H9 (cell line): ENCODE results near the gene SPEF2. TPM values are rescaled to one million over a fixed set of nuclear protein-coding genes. Genes with fewer than 3 reads are reported as not detected.

Source experiments
- DNase-seq: peaks from one replicate; pipeline ENCODE4 v3.0.0-alpha.2; 2017
- H2AFZ ChIP-seq: one replicate; pipeline ENCODE4 v1.6.1; 2013; ENCODE audit warnings: mild to moderate bottlenecking, low read length, control low read depth, moderate library complexity
- H2AK5ac ChIP-seq: 2 replicates; pipeline ENCODE4 v1.6.1; 2013; ENCODE audit warnings: low read length, control low read depth, mixed read lengths; ENCODE audit not compliant: insufficient read length
- H2BK120ac ChIP-seq: one replicate; pipeline ENCODE4 v1.6.1; 2013; ENCODE audit warnings: low read depth, mild to moderate bottlenecking, low read length, control low read depth, inconsistent platforms; ENCODE audit not compliant: poor library complexity, severe bottlenecking
- H2BK12ac ChIP-seq: 2 replicates; pipeline ENCODE4 v1.6.1; 2013; ENCODE audit warnings: low read length, control low read depth, mixed read lengths, low read depth; ENCODE audit not compliant: insufficient read length
- H2BK15ac ChIP-seq: 2 replicates; pipeline ENCODE4 v1.6.1; 2013; ENCODE audit warnings: low read depth, low read length, control low read depth
- H2BK20ac ChIP-seq: one replicate; pipeline ENCODE4 v1.6.1; 2013; ENCODE audit warnings: low read depth, mild to moderate bottlenecking, low read length, control low read depth, inconsistent platforms; ENCODE audit not compliant: poor library complexity, severe bottlenecking
- H2BK5ac ChIP-seq: 2 replicates; pipeline ENCODE4 v1.6.1; 2013; ENCODE audit warnings: low read length, control low read depth, mixed read lengths; ENCODE audit not compliant: insufficient read length
- H3K14ac ChIP-seq: 2 replicates; pipeline ENCODE4 v1.6.1; 2013; ENCODE audit warnings: low read length, control low read depth; ENCODE audit not compliant: insufficient read depth
- H3K18ac ChIP-seq: 2 replicates; pipeline ENCODE4 v1.6.1; 2013; ENCODE audit warnings: low read depth, mild to moderate bottlenecking, mixed read lengths, low read length, control low read depth; ENCODE audit not compliant: insufficient read length
- H3K23ac ChIP-seq: 2 replicates; pipeline ENCODE4 v1.6.1; 2013; ENCODE audit warnings: low read length, control low read depth, mixed read lengths, low read depth; ENCODE audit not compliant: insufficient read length
- H3K23me2 ChIP-seq: 2 replicates; pipeline ENCODE4 v1.6.1; 2013; ENCODE audit warnings: low read depth, mild to moderate bottlenecking, mixed read lengths, low read length, control low read depth; ENCODE audit not compliant: insufficient read length, poor library complexity, severe bottlenecking
- H3K27ac ChIP-seq: 2 replicates; pipeline ENCODE4 v1.5.1; 2013; ENCODE audit warnings: low read length, control low read depth, mixed read lengths, low read depth; ENCODE audit not compliant: insufficient read length
- H3K27me3 ChIP-seq: 2 replicates; pipeline ENCODE4 v1.6.1; 2013; ENCODE audit warnings: low read length, control low read depth, inconsistent platforms; ENCODE audit not compliant: insufficient read depth
- H3K4ac ChIP-seq: 2 replicates; pipeline ENCODE4 v1.6.1; 2013; ENCODE audit warnings: low read depth, mild to moderate bottlenecking, control low read depth, inconsistent platforms, low read length, moderate library complexity
- H3K4me1 ChIP-seq: 2 replicates; pipeline ENCODE4 v1.6.1; 2013; ENCODE audit warnings: low read length, control low read depth, inconsistent platforms; ENCODE audit not compliant: insufficient read depth
- H3K4me2 ChIP-seq: 2 replicates; pipeline ENCODE4 v1.6.1; 2013; ENCODE audit warnings: low read length, control low read depth, mixed read lengths; ENCODE audit not compliant: insufficient read length, insufficient read depth
- H3K56ac ChIP-seq: 2 replicates; pipeline ENCODE4 v1.6.1; 2013; ENCODE audit warnings: low read depth, mild to moderate bottlenecking, mixed read lengths, low read length, control low read depth; ENCODE audit not compliant: insufficient read length
- H3K79me1 ChIP-seq: 2 replicates; pipeline ENCODE4 v1.6.1; 2013; ENCODE audit warnings: low read depth, mild to moderate bottlenecking, moderate library complexity, low read length, control low read depth, inconsistent platforms; ENCODE audit not compliant: insufficient read depth, poor library complexity, severe bottlenecking
- H3K79me2 ChIP-seq: 2 replicates; pipeline ENCODE4 v1.6.1; 2013; ENCODE audit warnings: low read length, control low read depth, inconsistent platforms; ENCODE audit not compliant: insufficient read depth
- H3K9ac ChIP-seq: 2 replicates; pipeline ENCODE4 v1.6.1; 2013; ENCODE audit warnings: low read length, control low read depth, mixed read lengths; ENCODE audit not compliant: insufficient read length; ENCODE audit errors: extremely low read depth
- H3K9me3 ChIP-seq: one replicate; pipeline ENCODE4 v1.6.1; 2013; ENCODE audit warnings: low read depth, low read length, inconsistent platforms; ENCODE audit not compliant: control insufficient read depth
- H3T11ph ChIP-seq: one replicate; pipeline ENCODE4 v1.6.1; 2013; ENCODE audit warnings: mild to moderate bottlenecking, low read length, control low read depth, inconsistent platforms
- H4K20me1 ChIP-seq: one replicate; pipeline ENCODE4 v1.6.1; 2013; ENCODE audit not compliant: control insufficient read depth, insufficient read length, insufficient read depth
- H4K5ac ChIP-seq: 2 replicates; pipeline ENCODE4 v1.6.1; 2013; ENCODE audit warnings: low read depth, mild to moderate bottlenecking, mixed read lengths, low read length, control low read depth; ENCODE audit not compliant: insufficient read length
- H4K8ac ChIP-seq: replicated peaks from 2 replicates; pipeline ENCODE4 v1.6.1; 2013; ENCODE audit warnings: low read length, control low read depth, mixed read lengths, low read depth; ENCODE audit not compliant: insufficient read length
- H4K91ac ChIP-seq: 2 replicates; pipeline ENCODE4 v1.6.1; 2013; ENCODE audit warnings: low read depth, mild to moderate bottlenecking, moderate library complexity, mixed read lengths, low read length, control low read depth; ENCODE audit not compliant: insufficient read length
- H3K27ac Mint-ChIP-seq, 3 experiments: 2 replicates in 2 of 3; 3 replicates in 1 of 3; pipeline ENCODE4 v1.8.0; 2020 to 2021; ENCODE audit warnings: mixed read lengths in 3 of 3, mild to moderate bottlenecking in 1 of 3, moderate library complexity in 1 of 3
- H3K27me3 Mint-ChIP-seq: 2 replicates; pipeline ENCODE4 v1.8.0; 2021; ENCODE audit warnings: low read depth, mild to moderate bottlenecking, moderate library complexity, mixed read lengths
- H3K36me3 Mint-ChIP-seq, 3 experiments: 2 replicates in 2 of 3; 3 replicates in 1 of 3; pipeline ENCODE4 v1.8.0; 2020 to 2021; ENCODE audit warnings: low read depth in 3 of 3, mixed read lengths in 3 of 3; ENCODE audit not compliant: insufficient read depth in 1 of 3
- H3K4me1 Mint-ChIP-seq, 2 experiments: 2 replicates each; pipeline ENCODE4 v1.8.0; 2020; ENCODE audit warnings: mixed read lengths in 2 of 2
- H3K4me3 Mint-ChIP-seq, 2 experiments: 2 replicates in 1 of 2; 3 replicates in 1 of 2; pipeline ENCODE4 v1.8.0; 2020 to 2021; ENCODE audit warnings: mild to moderate bottlenecking in 2 of 2, mixed read lengths in 2 of 2, moderate library complexity in 1 of 2
- H3K9me3 Mint-ChIP-seq, 2 experiments: 2 replicates in 1 of 2; 3 replicates in 1 of 2; pipeline ENCODE4 v1.8.0; 2020; ENCODE audit warnings: mild to moderate bottlenecking in 2 of 2, mixed read lengths in 2 of 2, moderate library complexity in 1 of 2
- CTCF ChIP-seq: fragments of 200-600 bp; sonication (generic); conservative IDR thresholded peaks from 3 replicates; pipeline ENCODE4 v1.8.0; 2021; ENCODE audit warnings: antibody characterized with exemption, mild to moderate bottlenecking
- WGBS: extraction: QIAGEN DNeasy Blood & Tissue Kit; methylation state at CpG from one replicate; pipeline ENCODE4 v1.1.7; 2013; ENCODE audit warnings: missing lambda C conversion rate, low lambda C conversion rate, mixed read lengths; ENCODE audit not compliant: insufficient read length; ENCODE audit errors: extremely low coverage; 5-methylcytosine and 5-hydroxymethylcytosine counted together
- total RNA-seq: library from RNA; stranded (reverse); gene quantifications from 2 replicates; pipeline ENCODE4 v1.2.1, GENCODE V29; 2021

SPEF2 gene
- total RNA-seq, 1 experiment from 2014 or later: 1.0 TPM

GRCh38 chr5:35771839-35772238 is 154.2 kb downstream of the SPEF2 start:
- Histone ChIP-seq H4K20me1 (no peaks in the 10 kb centered on the region), H3T11ph (no peak overlapping the region), H3K23me2 (no peaks in the 10 kb centered on the region), H2BK20ac (no peak overlapping the region), H3K14ac (no peak overlapping the region), H2BK15ac (no peak overlapping the region), H3K56ac (no peak overlapping the region), H3K9me3 (no peaks in the 10 kb centered on the region), H3K4me1 (no peaks in the 10 kb centered on the region), H3K27me3 (no peaks in the 10 kb centered on the region), H2BK12ac (no peak overlapping the region), H3K18ac (no peak overlapping the region), H2AK5ac (no peak overlapping the region), H3K79me1 (no peaks in the 10 kb centered on the region), H4K91ac (no peak overlapping the region), H2BK5ac (no peak overlapping the region), H2AFZ (no peak overlapping the region), H3K9ac (no peak overlapping the region), H4K5ac (no peak overlapping the region), H3K23ac (no peak overlapping the region), H2BK120ac (no peak overlapping the region), H3K4ac (no peak overlapping the region), H3K4me2 (no peak overlapping the region), H3K79me2 (no peaks in the 10 kb centered on the region), H4K8ac (no peak overlapping the region), H3K27ac (no peak overlapping the region)
- Mint-ChIP-seq H3K27me3 (peaks cover 85% of the 10 kb centered on the region), H3K36me3 (no peaks in the 10 kb centered on the region), H3K27ac (no peak overlapping the region), H3K4me1 (peaks cover 0 to 4% of the 10 kb centered on the region in 2 experiments; a peak in 1 of 4 replicates), H3K9me3 (no peaks in the 10 kb centered on the region), H3K4me3 (no peak overlapping the region)
- no peak for TF ChIP-seq CTCF
- DNase-seq: no peak
- no CpG with 5 or more reads among the region's 2 CpGs for WGBS
